ENCODE data around the gene AOPEP.

GRCh38 chr9:94872891-94873511 is 146.5 kb downstream of the AOPEP start:
- no peak for TF ChIP-seq CTCF (conservative IDR thresholded peaks at IDR 0.05; ENCODE audit: low read length)
- TF ChIP-seq EZH2phosphoT487 (IDR thresholded peaks at IDR 0.05; ENCODE audit: borderline replicate concordance) = no peak
